GM18873 (cell line): Measurements from ENCODE around the gene PRR23E.

Source experiments
- ATAC-seq: cut with Tn5 transposase; IDR thresholded peaks from one replicate; pipeline ENCODE4 v1.9.1; 2021; ENCODE audit warnings: mild to moderate bottlenecking, moderate library complexity, moderate number of reproducible peaks; ENCODE audit not compliant: unreplicated experiment, low FRiP score

Gene PRR23E

GRCh38 chr3:127192576-127193232 lies at the start of gene PRR23E:
TSS of gene PRR23E (plus strand) at chr3:127193131. CDS start at chr3:127196686, 3,555 bp downstream.
- ATAC-seq = no peak

GRCh38 chr3:127143172-127143571 lies 49.8 kb upstream of the PRR23E start:
- ATAC-seq = no peak

- no peak for ATAC-seq
Measured at GRCh38 chr3:127144631-127145030, 48.3 kb upstream of the PRR23E start.

GRCh38 chr3:127145266-127145665 lies 47.7 kb upstream of the PRR23E start:
- ATAC-seq = no peak

GRCh38 chr3:127147291-127147885 lies 45.5 kb upstream of the PRR23E start:
- no peak for ATAC-seq

- no peak for ATAC-seq
Measured at GRCh38 chr3:127149621-127150310, 43.2 kb upstream of the PRR23E start.

- no peak for ATAC-seq
Measured at GRCh38 chr3:127150513-127151250, 42.2 kb upstream of the PRR23E start.

- no peak for ATAC-seq
Measured at GRCh38 chr3:127151251-127151564, 41.7 kb upstream of the PRR23E start.

GRCh38 chr3:127151992-127152650 lies 40.8 kb upstream of the PRR23E start:
- no peak for ATAC-seq

- ATAC-seq = no peak
Measured at GRCh38 chr3:127152684-127153505, 40.0 kb upstream of the PRR23E start.

- ATAC-seq = no peak
Measured at GRCh38 chr3:127153506-127153815, 39.5 kb upstream of the PRR23E start.

GRCh38 chr3:127156338-127157050 lies 36.4 kb upstream of the PRR23E start:
- no peak for ATAC-seq

- ATAC-seq = no peak
Measured at GRCh38 chr3:127157171-127157828, 35.6 kb upstream of the PRR23E start.

- ATAC-seq = no peak
Measured at GRCh38 chr3:127158614-127159229, 34.2 kb upstream of the PRR23E start.

- ATAC-seq = no peak
Measured at GRCh38 chr3:127159543-127159942, 33.4 kb upstream of the PRR23E start.

- ATAC-seq = no peak
Measured at GRCh38 chr3:127161236-127161635, 31.7 kb upstream of the PRR23E start.

- ATAC-seq = no peak
Measured at GRCh38 chr3:127161973-127162579, 30.9 kb upstream of the PRR23E start.
